HepG2 (cell line): Measurements from ENCODE around the gene ODC1. TPM values are rescaled to one million over a fixed set of nuclear protein-coding genes. Genes with fewer than 3 reads are reported as not detected.

Experiments
- BCL6 ChIP-seq: IDR thresholded peaks from 2 replicates; pipeline ENCODE4 v1.6.1; 2016; ENCODE audit warnings: missing genetic modification reagents, missing compliant biosample characterization
- BRD4 ChIP-seq: sonication (generic); formaldehyde crosslinking; IDR thresholded peaks from 2 replicates; pipeline ENCODE4 v1.4.0; 2020; ENCODE audit warnings: missing genetic modification reagents
- DPF2 ChIP-seq: sonication (generic); formaldehyde crosslinking; IDR thresholded peaks from 2 replicates; pipeline ENCODE4 v1.4.0; 2020; ENCODE audit warnings: mild to moderate bottlenecking, low read depth, missing genetic modification reagents, borderline replicate concordance
- GMEB2 ChIP-seq: IDR thresholded peaks from 2 replicates; pipeline ENCODE4 v1.6.1; 2016; ENCODE audit warnings: missing biosample characterization, missing genetic modification reagents, low read depth
- HNF4A ChIP-seq: sonication (generic); formaldehyde crosslinking; IDR thresholded peaks from 2 replicates; pipeline ENCODE4 v1.4.0; 2020; ENCODE audit warnings: missing genetic modification reagents
- IRF2 ChIP-seq: IDR thresholded peaks from 2 replicates; pipeline ENCODE4 v1.6.1; 2018; ENCODE audit warnings: missing genetic modification reagents, missing compliant biosample characterization
- JARID2 ChIP-seq: sonication (generic); formaldehyde crosslinking; IDR thresholded peaks from 2 replicates; pipeline ENCODE4 v1.8.1; 2023; ENCODE audit warnings: missing genetic modification reagents, inconsistent platforms; ENCODE audit not compliant: insufficient replicate concordance
- PRPF4 ChIP-seq: fragments of 200-400 bp; formaldehyde crosslinking; IDR thresholded peaks from 2 replicates; pipeline ENCODE4 v1.6.1; 2016; ENCODE audit warnings: low read length, low read depth; ENCODE audit not compliant: poor library complexity, severe bottlenecking
- REL ChIP-seq: sonication (generic); formaldehyde crosslinking; conservative IDR thresholded peaks from 2 replicates; pipeline ENCODE4 v1.8.0; 2022; ENCODE audit warnings: mild to moderate bottlenecking, missing genetic modification reagents, moderate library complexity
- SETDB1 ChIP-seq: sonication (generic); formaldehyde crosslinking; IDR thresholded peaks from 2 replicates; pipeline ENCODE4 v1.5.1; 2020; ENCODE audit warnings: missing genetic modification reagents, mild to moderate bottlenecking, borderline replicate concordance
- SMARCC2 ChIP-seq: fragments of 450-650 bp; IDR thresholded peaks from 2 replicates; pipeline ENCODE4 v1.6.1; 2017; ENCODE audit warnings: antibody characterized with exemption, mild to moderate bottlenecking
- ZFP1 ChIP-seq: IDR thresholded peaks from 2 replicates; pipeline ENCODE4 v1.6.1; 2016
- ZNF101 ChIP-seq: sonication (generic); formaldehyde crosslinking; IDR thresholded peaks from 2 replicates; pipeline ENCODE4 v1.4.0; 2020; ENCODE audit warnings: mild to moderate bottlenecking, low read depth, missing genetic modification reagents, borderline replicate concordance
- ZNF136 ChIP-seq: sonication (generic); formaldehyde crosslinking; IDR thresholded peaks from 2 replicates; pipeline ENCODE4 v1.8.1; 2022; ENCODE audit warnings: low read depth, mild to moderate bottlenecking, moderate library complexity, missing genetic modification reagents
- ZNF17 ChIP-seq: sonication (generic); formaldehyde crosslinking; IDR thresholded peaks from 2 replicates; pipeline ENCODE4 v1.5.0; 2020; ENCODE audit warnings: mild to moderate bottlenecking, missing genetic modification reagents
- ZNF607 ChIP-seq: sonication (generic); formaldehyde crosslinking; IDR thresholded peaks from 2 replicates; pipeline ENCODE4 v1.5.1; 2020; ENCODE audit warnings: missing genetic modification reagents, mild to moderate bottlenecking, borderline replicate concordance
- ZNF616 ChIP-seq: sonication (generic); formaldehyde crosslinking; IDR thresholded peaks from 2 replicates; pipeline ENCODE4 v1.5.0; 2020; ENCODE audit warnings: low read depth, mild to moderate bottlenecking, missing genetic modification reagents
- ZNF660 ChIP-seq: sonication (generic); formaldehyde crosslinking; IDR thresholded peaks from 2 replicates; pipeline ENCODE4 v1.5.1; 2020; ENCODE audit warnings: mild to moderate bottlenecking, low read depth, missing genetic modification reagents, borderline replicate concordance
- ZNF713 ChIP-seq: sonication (generic); formaldehyde crosslinking; IDR thresholded peaks from 2 replicates; pipeline ENCODE4 v1.4.0; 2020; ENCODE audit warnings: mild to moderate bottlenecking, missing genetic modification reagents
- ZNF75D ChIP-seq: sonication (generic); formaldehyde crosslinking; IDR thresholded peaks from 2 replicates; pipeline ENCODE4 v1.8.1; 2023; ENCODE audit warnings: missing genetic modification reagents, mild to moderate bottlenecking, borderline replicate concordance
- ZNF83 ChIP-seq: sonication (generic); formaldehyde crosslinking; IDR thresholded peaks from 2 replicates; pipeline ENCODE4 v1.4.0; 2020; ENCODE audit warnings: missing genetic modification reagents, mild to moderate bottlenecking, borderline replicate concordance
- ZNF841 ChIP-seq: sonication (generic); formaldehyde crosslinking; IDR thresholded peaks from 2 replicates; pipeline ENCODE4 v1.8.1; 2023; ENCODE audit warnings: missing genetic modification reagents, borderline replicate concordance
- ZNF891 ChIP-seq: sonication (generic); formaldehyde crosslinking; IDR thresholded peaks from 2 replicates; pipeline ENCODE4 v1.5.0; 2020; ENCODE audit warnings: mild to moderate bottlenecking, missing genetic modification reagents
- ZSCAN31 ChIP-seq: sonication (generic); formaldehyde crosslinking; IDR thresholded peaks from 2 replicates; pipeline ENCODE4 v1.5.0; 2020; ENCODE audit warnings: low read depth, mild to moderate bottlenecking, missing genetic modification reagents
- polyA plus RNA-seq, 8 experiments: library from polyadenylated mRNA; depleted of rRNA in 3 of 8; stranded (reverse) in 7 of 8; unstranded in 1 of 8; fragments of >200 nt; fragmentation: Illumina TruSeq in 4 of 8; extraction: Trizol in 4 of 8; gene quantifications; 2 replicates each; pipeline versions ENCODE4 v1.2.1 to v1.2.3, GENCODE V29; 2011 to 2016; ENCODE audit warnings: low read depth in 4 of 8, missing spikeins in 1 of 8, mixed read lengths in 1 of 8; ENCODE audit not compliant: insufficient read depth in 1 of 8
- total RNA-seq, 5 experiments: library from RNA; depleted of rRNA; stranded (reverse); fragments of >200 nt; fragmentation: Illumina TruSeq; extraction: Trizol; gene quantifications; 2 replicates each; pipeline ENCODE4 v1.2.3, GENCODE V29; 2016; ENCODE audit warnings: low read depth in 1 of 5
- TF ChIP-seq, protein P1 (sequence below): sonication (generic); formaldehyde crosslinking; IDR thresholded peaks from 2 replicates; pipeline ENCODE4 v1.5.0; 2020; ENCODE audit warnings: missing genetic modification reagents
- TF ChIP-seq, protein P2 (sequence below): sonication (generic); formaldehyde crosslinking; IDR thresholded peaks from 2 replicates; pipeline ENCODE4 v1.4.0; 2020; ENCODE audit warnings: missing genetic modification reagents

The ODC1 gene
- total and polyA plus RNA-seq, 2 of the 13 experiments (the other 11 are each of a cell fraction or from before 2014, with no cell fraction given): 142 to 371 TPM

- TF ChIP-seq ZNF616 (no peak), JARID2 (CRISPR knock-in tag) (no peak), ZNF101 (CRISPR knock-in tag) (no peak), ZSCAN31 (peak; percentile 83), ZNF136 (CRISPR knock-in tag) (no peak; the same call in 1 of the 2 replicates), IRF2 (CRISPR knock-in tag) (peak; percentile 88), SMARCC2 (no peak), ZNF607 (CRISPR knock-in tag) (no peak), ZNF713 (CRISPR knock-in tag) (no peak), DPF2 (CRISPR knock-in tag) (no peak), BRD4 (CRISPR knock-in tag) (no peak), GMEB2 (no peak), ZNF83 (CRISPR knock-in tag) (peak; percentile 82; the same call in 1 of the 2 replicates), ZNF660 (CRISPR knock-in tag) (no peak), ZFP1 (CRISPR knock-in tag) (peak; percentile 63; the same call in 1 of the 2 replicates), ZNF75D (CRISPR knock-in tag) (no peak), REL (CRISPR knock-in tag) (no peak), ZNF841 (CRISPR knock-in tag) (no peak), SETDB1 (no peak), ZNF17 (CRISPR knock-in tag) (no peak), HNF4A (CRISPR knock-in tag) (no peak), BCL6 (peak; percentile 63), ZNF891 (CRISPR knock-in tag) (no peak), PRPF4 (no peak)
- TF ChIP-seq, protein P1, sequence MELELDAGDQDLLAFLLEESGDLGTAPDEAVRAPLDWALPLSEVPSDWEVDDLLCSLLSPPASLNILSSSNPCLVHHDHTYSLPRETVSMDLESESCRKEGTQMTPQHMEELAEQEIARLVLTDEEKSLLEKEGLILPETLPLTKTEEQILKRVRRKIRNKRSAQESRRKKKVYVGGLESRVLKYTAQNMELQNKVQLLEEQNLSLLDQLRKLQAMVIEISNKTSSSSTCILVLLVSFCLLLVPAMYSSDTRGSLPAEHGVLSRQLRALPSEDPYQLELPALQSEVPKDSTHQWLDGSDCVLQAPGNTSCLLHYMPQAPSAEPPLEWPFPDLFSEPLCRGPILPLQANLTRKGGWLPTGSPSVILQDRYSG (CRISPR knock-in tag): no peak
- TF ChIP-seq, protein P2, sequence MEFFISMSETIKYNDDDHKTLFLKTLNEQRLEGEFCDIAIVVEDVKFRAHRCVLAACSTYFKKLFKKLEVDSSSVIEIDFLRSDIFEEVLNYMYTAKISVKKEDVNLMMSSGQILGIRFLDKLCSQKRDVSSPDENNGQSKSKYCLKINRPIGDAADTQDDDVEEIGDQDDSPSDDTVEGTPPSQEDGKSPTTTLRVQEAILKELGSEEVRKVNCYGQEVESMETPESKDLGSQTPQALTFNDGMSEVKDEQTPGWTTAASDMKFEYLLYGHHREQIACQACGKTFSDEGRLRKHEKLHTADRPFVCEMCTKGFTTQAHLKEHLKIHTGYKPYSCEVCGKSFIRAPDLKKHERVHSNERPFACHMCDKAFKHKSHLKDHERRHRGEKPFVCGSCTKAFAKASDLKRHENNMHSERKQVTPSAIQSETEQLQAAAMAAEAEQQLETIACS (CRISPR knock-in tag): no peak
Measured at GRCh38 chr2:10408649-10409579, 39.2 kb downstream of the ODC1 start (continued).
